WTC11 (cell line): ENCODE measurements around the gene COL25A1. TPM values are rescaled to one million over a fixed set of nuclear protein-coding genes. Genes with fewer than 3 reads are reported as not detected.

ENCODE experiments used
- ATAC-seq: fragments of 200-7000 bp; cut with Tn5 transposase; 2 replicates; pipeline ENCODE4 v1.10.0; 2021; ENCODE audit warnings: mild to moderate bottlenecking, moderate library complexity
- CTCF ChIA-PET: fragments of 300-600 bp; sonication (Branson Sonifier 250); formaldehyde crosslinking; loops from one replicate; lab custom pipeline; 2021; ENCODE audit warnings: antibody characterized with exemption; lab: Charles Lee
- POLR2A ChIA-PET: fragments of 350-600 bp; sonication (Branson Sonifier 250); formaldehyde crosslinking; loops from one replicate; lab custom pipeline; 2021; ENCODE audit warnings: antibody characterized with exemption; lab: Charles Lee
- DNase-seq: peaks from one replicate; pipeline ENCODE4 v3.0.0; 2021; ENCODE audit warnings: low spot score
- H3K27ac Mint-ChIP-seq: 2 replicates; pipeline ENCODE4 v1.8.0; 2021; ENCODE audit warnings: mixed read lengths
- H3K27me3 Mint-ChIP-seq: 2 replicates; pipeline ENCODE4 v1.8.0; 2021; ENCODE audit warnings: low read depth, mild to moderate bottlenecking, moderate library complexity, mixed read lengths
- H3K36me3 Mint-ChIP-seq: 2 replicates; pipeline ENCODE4 v1.8.0; 2021; ENCODE audit warnings: mixed read lengths
- H3K4me1 Mint-ChIP-seq: 2 replicates; pipeline ENCODE4 v1.8.0; 2022; ENCODE audit warnings: mixed read lengths
- H3K4me3 Mint-ChIP-seq: 2 replicates; pipeline ENCODE4 v1.8.0; 2021; ENCODE audit warnings: mild to moderate bottlenecking, moderate library complexity, mixed read lengths
- H3K9me3 Mint-ChIP-seq: 2 replicates; pipeline ENCODE4 v1.8.0; 2021; ENCODE audit warnings: mixed read lengths
- AFF4 ChIP-seq: sonication (generic); formaldehyde crosslinking; IDR thresholded peaks from 2 replicates; pipeline ENCODE4 v1.8.1; 2023; ENCODE audit warnings: mild to moderate bottlenecking, missing genetic modification reagents, borderline replicate concordance
- ATF3 ChIP-seq: sonication (generic); formaldehyde crosslinking; conservative IDR thresholded peaks from 2 replicates; pipeline ENCODE4 v1.8.1; 2022; ENCODE audit warnings: mild to moderate bottlenecking, missing genetic modification reagents
- E2F4 ChIP-seq: sonication (generic); formaldehyde crosslinking; IDR thresholded peaks from 2 replicates; pipeline ENCODE4 v1.8.1; 2022; ENCODE audit warnings: low read depth, mild to moderate bottlenecking, moderate library complexity, missing genetic modification reagents, borderline replicate concordance
- ELF4 ChIP-seq: sonication (generic); formaldehyde crosslinking; IDR thresholded peaks from 2 replicates; pipeline ENCODE4 v1.8.1; 2022; ENCODE audit warnings: low read depth, mild to moderate bottlenecking, moderate library complexity, missing genetic modification reagents
- EMX1 ChIP-seq: fragments of 250-450 bp; sonication (Bioruptor Pico); IDR thresholded peaks from 2 replicates; pipeline ENCODE4 v1.8.0; 2021; ENCODE audit warnings: mild to moderate bottlenecking
- GABPB1 ChIP-seq: sonication (generic); formaldehyde crosslinking; IDR thresholded peaks from 2 replicates; pipeline ENCODE4 v1.8.1; 2023; ENCODE audit warnings: mild to moderate bottlenecking, missing genetic modification reagents
- GRHL2 ChIP-seq: fragments of 250-450 bp; sonication (Bioruptor Pico); IDR thresholded peaks from 2 replicates; pipeline ENCODE4 v1.8.0; 2022; ENCODE audit warnings: mild to moderate bottlenecking, moderate library complexity; ENCODE audit not compliant: insufficient replicate concordance, severe bottlenecking
- GTF2I ChIP-seq: fragments of 250-450 bp; sonication (Bioruptor Pico); conservative IDR thresholded peaks from 2 replicates; pipeline ENCODE4 v1.4.0; 2021; ENCODE audit warnings: mild to moderate bottlenecking
- HMGXB4 ChIP-seq: sonication (generic); formaldehyde crosslinking; IDR thresholded peaks from 2 replicates; pipeline ENCODE4 v1.8.1; 2023; ENCODE audit warnings: mild to moderate bottlenecking, moderate library complexity, missing genetic modification reagents
- IRF1 ChIP-seq: sonication (generic); formaldehyde crosslinking; IDR thresholded peaks from 2 replicates; pipeline ENCODE4 v1.8.0; 2023; ENCODE audit warnings: missing genetic modification reagents
- JAZF1 ChIP-seq: fragments of 250-450 bp; sonication (Bioruptor Pico); IDR thresholded peaks from 2 replicates; pipeline ENCODE4 v1.9.0; 2021; ENCODE audit warnings: moderate library complexity, mild to moderate bottlenecking, inconsistent platforms
- NR1H2 ChIP-seq: sonication (generic); formaldehyde crosslinking; IDR thresholded peaks from 2 replicates; pipeline ENCODE4 v1.9.0; 2021; ENCODE audit warnings: mild to moderate bottlenecking, moderate library complexity, missing genetic modification reagents
- NR2C2 ChIP-seq: sonication (generic); formaldehyde crosslinking; IDR thresholded peaks from 2 replicates; pipeline ENCODE4 v1.8.0; 2022; ENCODE audit warnings: mild to moderate bottlenecking, missing genetic modification reagents
- PREB ChIP-seq: sonication (generic); formaldehyde crosslinking; IDR thresholded peaks from 2 replicates; pipeline ENCODE4 v1.8.1; 2022; ENCODE audit warnings: mild to moderate bottlenecking, missing genetic modification reagents, moderate library complexity, borderline replicate concordance
- PRRX2 ChIP-seq: fragments of 250-450 bp; sonication (Bioruptor Pico); IDR thresholded peaks from 2 replicates; pipeline ENCODE4 v1.8.0; 2021; ENCODE audit warnings: mild to moderate bottlenecking
- SMAD3 ChIP-seq: sonication (generic); formaldehyde crosslinking; IDR thresholded peaks from 2 replicates; pipeline ENCODE4 v1.8.0; 2022; ENCODE audit warnings: missing genetic modification reagents, mild to moderate bottlenecking, borderline replicate concordance
- TEAD4 ChIP-seq: sonication (generic); formaldehyde crosslinking; IDR thresholded peaks from 2 replicates; pipeline ENCODE4 v1.8.0; 2022; ENCODE audit warnings: mild to moderate bottlenecking, missing genetic modification reagents
- ZBTB43 ChIP-seq: sonication (generic); formaldehyde crosslinking; IDR thresholded peaks from 2 replicates; pipeline ENCODE4 v1.8.1; 2023; ENCODE audit warnings: mild to moderate bottlenecking, missing genetic modification reagents
- ZNF138 ChIP-seq: sonication (generic); formaldehyde crosslinking; conservative IDR thresholded peaks from 2 replicates; pipeline ENCODE4 v1.8.1; 2022; ENCODE audit warnings: mild to moderate bottlenecking, moderate library complexity, missing genetic modification reagents
- ZNF232 ChIP-seq: sonication (generic); formaldehyde crosslinking; IDR thresholded peaks from 2 replicates; pipeline ENCODE4 v1.8.0; 2022; ENCODE audit warnings: mild to moderate bottlenecking, missing genetic modification reagents
- ZNF263 ChIP-seq: sonication (generic); formaldehyde crosslinking; IDR thresholded peaks from 2 replicates; pipeline ENCODE4 v1.8.1; 2022; ENCODE audit warnings: low read depth, mild to moderate bottlenecking, moderate library complexity, missing genetic modification reagents
- ZNF512 ChIP-seq: sonication (generic); formaldehyde crosslinking; IDR thresholded peaks from 2 replicates; pipeline ENCODE4 v1.8.1; 2022; ENCODE audit warnings: missing genetic modification reagents, borderline replicate concordance
- ZNF671 ChIP-seq: fragments of 250-450 bp; sonication (Bioruptor Pico); IDR thresholded peaks from 2 replicates; pipeline ENCODE4 v1.8.0; 2021; ENCODE audit warnings: mild to moderate bottlenecking
- total RNA-seq: library from RNA; stranded (reverse); gene quantifications from 3 replicates; pipeline ENCODE4 v1.2.3, GENCODE V29; 2021

The COL25A1 gene
- total RNA-seq, 1 experiment from 2014 or later: 6.6 TPM

- ChIA-PET CTCF (no interaction called here), POLR2A (interaction anchor here (0.5 kb wide), 1 partner anchor 236 kb away, joined by 3 read pairs; no protein-coding TSS in a partner anchor)
- DNase-seq (no peak), ATAC-seq (no peak)
- no peak overlapping the region for H3K4me3 Mint-ChIP-seq
- no peak for TF ChIP-seq EMX1 (CRISPR knock-in tag)
- TF ChIP-seq IRF1 (CRISPR knock-in tag): no peak
- TF ChIP-seq TEAD4 (CRISPR knock-in tag): no peak
- TF ChIP-seq SMAD3: no peak
- TF ChIP-seq GRHL2 (CRISPR knock-in tag): no peak
- TF ChIP-seq HMGXB4: no peak
- TF ChIP-seq ATF3: no peak
- no peak for TF ChIP-seq E2F4 (CRISPR knock-in tag)
- no peak for TF ChIP-seq ZNF671
- TF ChIP-seq JAZF1 (CRISPR knock-in tag): no peak
- TF ChIP-seq PREB (CRISPR knock-in tag): no peak
- H3K36me3 Mint-ChIP-seq: no peaks in the 10 kb centered on the region
- H3K27ac Mint-ChIP-seq: no peak overlapping the region
- H3K9me3 Mint-ChIP-seq: no peaks in the 10 kb centered on the region
- 0 out of 2 replicates have a peak, but pooled peaks cover 2% of the 10 kb centered on the region for H3K4me1 Mint-ChIP-seq
- no peaks in the 10 kb centered on the region for H3K27me3 Mint-ChIP-seq
Measured at GRCh38 chr4:108820492-108821350, 481.7 kb downstream of the COL25A1 start.

- Mint-ChIP-seq H3K36me3 (no peaks in the 10 kb centered on the region), H3K4me1 (0 out of 2 replicates have a peak, but pooled peaks cover 2% of the 10 kb centered on the region), H3K27me3 (no peaks in the 10 kb centered on the region), H3K27ac (no peak overlapping the region), H3K4me3 (no peak overlapping the region), H3K9me3 (no peaks in the 10 kb centered on the region)
- DNase-seq (no peak), ATAC-seq (peak; percentile 34; the same call in 1 of the 2 replicates)
- CTCF ChIA-PET: no interaction called here
- POLR2A ChIA-PET: no interaction called here
- no peak for TF ChIP-seq NR1H2 (CRISPR knock-in tag)
- no peak for TF ChIP-seq ZNF512 (CRISPR knock-in tag)
- no peak for TF ChIP-seq GTF2I
- TF ChIP-seq GABPB1: no peak
- no peak for TF ChIP-seq ZNF138 (CRISPR knock-in tag)
- TF ChIP-seq ZNF232: no peak
- no peak for TF ChIP-seq AFF4
- no peak for TF ChIP-seq PRRX2 (CRISPR knock-in tag)
- TF ChIP-seq ELF4 (CRISPR knock-in tag): no peak
- TF ChIP-seq ZNF263 (CRISPR knock-in tag): no peak
- TF ChIP-seq ZBTB43 (CRISPR knock-in tag): no peak
- TF ChIP-seq NR2C2: no peak
Measured at GRCh38 chr4:108814326-108814725, 488.1 kb downstream of the COL25A1 start.
